Astrocyte of the hippocampus (primary cell): Measurements from ENCODE around the gene SUPT7L.
"Not testable (repeated sequence)": the region's sequence is repeated elsewhere in the genome, so short reads cannot be mapped to it uniquely, and the experiment has no call there.

Experiments used
- DNase-seq: peaks from one replicate; pipeline ENCODE4 v3.0.0; 2011; ENCODE audit warnings: low read depth, low spot score

SUPT7L gene

DNA sequence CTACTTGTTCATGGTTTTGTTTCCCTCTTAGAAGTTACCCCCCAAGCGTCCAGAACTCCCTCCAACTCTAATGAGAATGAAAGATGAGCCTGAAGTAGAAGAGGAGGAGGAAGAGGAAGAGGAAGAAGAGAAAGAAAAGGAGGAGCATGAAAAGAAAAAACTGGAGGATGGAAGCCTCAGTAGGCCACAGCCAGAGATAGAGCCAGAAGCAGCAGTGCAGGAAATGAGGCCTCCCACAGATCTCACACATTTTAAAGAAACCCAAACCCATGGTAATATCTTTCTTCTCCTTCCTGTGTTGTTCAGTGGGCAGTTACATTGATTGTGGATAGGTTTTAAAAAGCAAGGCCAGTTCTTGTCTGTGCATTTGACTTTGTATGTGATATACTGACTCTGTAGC, 21.6 kb upstream of the SUPT7L start:
- DNase-seq: not testable (repeated sequence)

DNA sequence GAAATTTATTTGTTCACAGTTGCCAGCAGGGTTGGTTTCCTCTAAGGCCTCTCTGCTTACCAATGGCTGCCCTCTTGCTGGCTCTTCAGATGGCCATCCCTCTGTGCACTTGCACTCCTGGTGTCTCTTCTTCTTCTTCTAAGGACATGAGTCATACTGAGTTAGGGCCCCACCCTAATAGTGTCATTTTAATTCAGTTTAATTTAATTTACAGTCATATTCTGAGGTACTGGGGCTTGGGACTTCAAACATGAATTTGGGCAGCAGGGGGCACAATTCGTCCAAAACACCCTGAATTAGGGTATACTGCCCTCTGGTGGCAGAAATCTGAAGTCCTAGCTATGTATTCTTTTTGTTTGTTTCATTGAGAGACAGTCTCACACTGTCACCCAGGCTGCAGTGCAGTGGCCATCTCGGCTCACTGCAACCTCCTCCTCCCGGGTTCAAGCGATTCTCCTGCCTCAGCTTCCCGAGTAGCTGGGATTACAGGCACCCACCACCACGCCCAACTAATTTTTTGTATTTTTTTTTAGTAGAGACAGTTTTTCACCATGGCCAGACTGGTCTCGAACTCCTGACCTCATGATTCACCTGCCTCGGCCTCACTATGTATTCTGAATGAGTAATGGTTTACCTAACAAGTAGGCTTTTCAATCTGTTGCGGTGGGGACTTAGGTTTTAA, 20.1 kb upstream of the SUPT7L start:
- DNase-seq: peak; percentile 93

DNA sequence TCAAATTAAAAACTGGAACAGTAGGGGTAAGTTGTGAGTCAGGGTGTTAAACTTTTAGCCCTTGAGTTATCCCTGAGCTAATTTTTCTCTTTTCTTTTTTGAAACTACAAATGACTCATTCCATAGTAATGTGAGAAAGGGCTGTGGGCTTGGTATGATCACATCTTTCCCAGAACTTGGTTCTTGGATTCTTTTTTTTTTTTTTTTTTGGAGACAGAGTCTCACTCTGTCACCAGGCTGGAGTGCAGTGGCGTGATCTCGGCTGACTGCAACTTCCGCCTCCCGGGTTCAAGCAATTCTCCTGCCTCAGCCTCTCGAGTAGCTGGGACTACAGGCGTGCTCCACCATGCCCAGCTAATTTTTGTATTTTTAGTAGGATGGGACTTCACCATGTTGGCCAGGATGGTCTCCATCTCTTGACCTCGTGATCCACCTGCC, 18.9 kb upstream of the SUPT7L start:
- peak; percentile 91 for DNase-seq

- DNase-seq: peak; percentile 63
Measured at GRCh38 chr2:27681841-27682240, 18.4 kb upstream of the SUPT7L start.

GRCh38 chr2:27680571-27680970, 17.2 kb upstream of the SUPT7L start:
- no peak for DNase-seq

DNA sequence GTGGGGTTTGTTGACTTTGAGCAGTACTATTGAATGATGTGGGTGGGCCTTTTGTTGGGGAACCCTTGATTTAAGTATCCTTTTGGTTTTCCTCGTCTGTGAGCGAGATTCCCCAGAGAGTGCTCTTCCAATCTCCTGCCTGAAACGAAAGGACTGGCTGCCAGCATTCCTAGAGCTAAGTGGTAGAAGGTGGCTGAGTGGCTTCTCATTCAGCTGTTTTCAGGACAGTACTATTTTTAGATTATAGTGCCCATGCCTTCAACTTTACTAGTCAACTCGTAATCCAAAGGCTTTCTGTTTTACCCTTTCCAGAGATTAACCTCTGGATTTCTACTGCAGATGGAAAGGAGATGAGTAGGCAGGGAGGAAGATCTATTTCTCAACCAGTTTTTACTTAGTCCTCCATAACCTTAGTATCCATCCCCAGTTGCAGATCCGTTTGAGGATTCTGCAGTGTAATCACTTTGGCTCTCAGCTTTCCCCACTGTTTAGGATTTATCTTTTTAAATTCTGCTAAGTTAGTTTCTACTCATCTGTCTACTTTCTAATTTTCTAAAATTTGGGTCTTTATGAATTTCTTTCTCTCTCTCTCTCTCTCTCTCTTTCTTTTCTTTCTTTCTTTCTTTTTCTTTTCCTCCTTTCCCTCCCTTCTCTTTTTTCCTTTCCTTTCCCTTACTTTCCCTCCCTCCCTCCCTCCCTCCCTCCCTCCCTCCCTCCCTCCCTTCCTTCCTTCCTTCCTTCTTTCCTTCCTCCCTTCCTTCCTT, 9.5 kb upstream of the SUPT7L start:
- no peak for DNase-seq

DNA sequence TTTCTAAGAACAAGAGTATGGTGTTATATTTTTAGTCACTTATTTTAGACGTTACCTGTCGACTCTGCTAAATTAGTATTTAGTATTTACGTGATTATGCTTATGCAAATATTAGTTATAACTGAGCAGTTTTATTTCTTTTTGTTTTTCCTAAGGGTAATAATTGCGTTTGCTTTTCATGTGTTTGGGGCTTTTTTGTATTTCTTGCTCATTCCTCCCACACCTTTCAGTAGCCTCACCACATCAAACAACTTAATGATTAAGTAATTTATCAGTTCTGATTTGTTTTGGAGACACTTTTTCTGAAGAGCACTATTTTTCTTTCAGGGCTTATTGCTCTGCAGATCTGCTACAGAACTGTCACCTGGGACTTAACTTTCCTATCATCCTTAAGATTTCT, 7.8 kb upstream of the SUPT7L start:
- no peak for DNase-seq

- no peak for DNase-seq
Measured at GRCh38 chr2:27667446-27667845, 4.0 kb upstream of the SUPT7L start.

- DNase-seq: no peak
Measured at GRCh38 chr2:27664622-27665363, 1.4 kb upstream of the SUPT7L start.

- no peak for DNase-seq
Measured at GRCh38 chr2:27664154-27664574, 750 bp upstream of the SUPT7L start.

DNA sequence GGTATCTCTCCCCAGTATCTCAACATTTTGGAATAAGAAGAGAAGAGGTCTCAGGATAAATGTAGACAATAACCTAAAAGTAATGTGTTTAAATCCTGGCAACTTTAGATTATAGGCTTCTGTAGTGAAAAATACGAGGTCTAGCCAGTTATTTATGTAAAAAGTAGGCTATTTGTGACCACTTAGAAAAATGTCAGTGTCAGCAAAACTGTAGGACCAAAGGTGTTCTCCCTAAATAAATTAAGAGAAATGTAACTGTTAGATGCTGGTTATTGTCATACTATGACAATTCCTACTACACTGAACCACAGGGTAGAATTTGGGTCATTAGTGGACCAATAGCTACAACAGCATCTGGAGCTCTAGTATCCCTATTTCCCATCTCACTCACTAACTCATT, 2.0 kb downstream of the SUPT7L start:
- no peak for DNase-seq

GRCh38 chr2:27655155-27655951, 8.1 kb downstream of the SUPT7L start:
- peak; percentile 92 for DNase-seq

- peak; percentile 45 for DNase-seq
Measured at GRCh38 chr2:27653397-27653796, 10.0 kb downstream of the SUPT7L start.

DNA sequence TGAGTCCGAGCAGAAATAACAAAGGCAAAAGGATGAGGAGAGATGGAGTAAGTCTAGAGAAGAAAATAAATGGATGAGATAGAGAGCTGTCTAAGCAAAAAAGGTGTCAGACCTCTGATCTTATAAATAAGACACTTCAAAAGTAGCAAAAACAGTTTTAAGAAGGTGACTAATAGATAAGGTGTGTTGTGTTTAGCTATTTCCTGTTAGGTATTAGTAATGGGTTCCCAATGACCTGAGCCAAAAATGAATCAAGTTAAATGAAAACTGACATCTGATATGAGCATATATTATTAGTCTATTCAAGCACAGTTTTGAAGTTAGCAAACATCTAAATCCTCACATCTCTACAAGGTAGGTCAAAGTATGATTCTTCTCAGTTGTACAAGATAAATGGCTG, 10.6 kb downstream of the SUPT7L start:
- no peak for DNase-seq

- no peak for DNase-seq
Measured at GRCh38 chr2:27652341-27652740, 11.1 kb downstream of the SUPT7L start.

DNA sequence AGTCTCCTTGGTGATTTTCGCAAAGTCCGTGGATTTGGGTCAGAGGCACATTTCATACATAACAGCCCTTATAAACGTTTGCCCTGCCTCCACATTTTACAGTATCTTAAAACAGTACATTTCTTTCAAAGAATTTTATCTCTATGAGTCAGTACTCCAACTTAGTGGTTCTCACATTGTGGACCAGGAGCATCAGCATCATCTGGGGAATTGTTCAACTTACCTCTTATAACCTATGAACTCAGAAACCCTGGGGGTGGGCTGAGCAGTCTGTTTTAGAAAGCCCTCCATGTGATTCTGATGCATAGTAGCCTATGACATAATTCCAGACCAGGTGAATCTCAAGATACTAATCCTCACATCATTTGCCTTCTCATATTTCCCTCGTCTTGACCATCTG, 12.4 kb downstream of the SUPT7L start:
- DNase-seq: no peak

DNA sequence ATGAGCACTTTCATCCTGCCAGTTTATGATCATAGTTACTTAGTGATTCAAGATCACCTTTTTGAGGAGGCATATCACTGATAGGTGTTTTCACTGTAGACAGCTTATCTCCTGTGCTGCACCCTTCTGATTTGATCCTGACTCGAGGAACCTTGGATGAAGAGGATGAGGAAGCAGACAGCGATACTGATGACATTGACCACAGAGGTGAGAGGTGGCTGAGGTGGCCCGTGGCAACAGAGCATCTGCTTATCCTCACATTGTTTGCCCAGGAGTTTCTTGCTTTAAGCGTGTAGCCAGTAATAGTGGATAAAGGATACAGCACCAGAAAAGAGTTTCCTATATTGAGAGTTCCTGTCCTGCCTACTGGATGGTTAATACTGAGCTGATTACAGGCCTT, 15.7 kb downstream of the SUPT7L start:
- no peak for DNase-seq

GRCh38 chr2:27647289-27647688, 16.1 kb downstream of the SUPT7L start:
- peak; percentile 34 for DNase-seq

- DNase-seq: no peak
Measured at GRCh38 chr2:27645197-27645596, 18.2 kb downstream of the SUPT7L start.

GRCh38 chr2:27640722-27641245, 22.6 kb downstream of the SUPT7L start:
- DNase-seq: no peak

- DNase-seq: peak; percentile 91
Measured at GRCh38 chr2:27638709-27639108, 24.7 kb downstream of the SUPT7L start.
